MM.1S (cell line): ENCODE data around the gene PTPRN2.

ENCODE experiments used
- DNase-seq: peaks from one replicate; pipeline ENCODE4 v3.0.0-alpha.2; 2015
- H2AFZ ChIP-seq: fragments of 300-600 bp; sonication (generic); 2 replicates; pipeline ENCODE4 v1.6.0; 2016; ENCODE audit warnings: antibody characterized with exemption, low read length
- H3F3A ChIP-seq: fragments of 300-600 bp; sonication (generic); 2 replicates; pipeline ENCODE4 v1.6.1; 2016; ENCODE audit warnings: mild to moderate bottlenecking, antibody characterized with exemption, low read length, moderate library complexity, mixed read lengths; ENCODE audit not compliant: insufficient read depth
- H3K27ac ChIP-seq: fragments of 300-600 bp; sonication (generic); 2 replicates; pipeline ENCODE4 v1.5.1; 2016; ENCODE audit warnings: mild to moderate bottlenecking, low read length
- H3K27me3 ChIP-seq: fragments of 300-600 bp; sonication (generic); replicated peaks from 2 replicates; pipeline ENCODE4 v1.6.0; 2016; ENCODE audit warnings: low read length; ENCODE audit not compliant: insufficient read depth
- H3K36me3 ChIP-seq: fragments of 300-600 bp; sonication (generic); replicated peaks from 2 replicates; pipeline ENCODE4 v1.6.1; 2016; ENCODE audit warnings: mild to moderate bottlenecking, low read length, mixed read lengths; ENCODE audit not compliant: insufficient read depth
- H3K4me1 ChIP-seq: fragments of 300-600 bp; sonication (generic); 2 replicates; pipeline ENCODE4 v1.6.1; 2016; ENCODE audit warnings: low read length, mixed read lengths
- H3K4me2 ChIP-seq: fragments of 300-600 bp; sonication (generic); 2 replicates; pipeline ENCODE4 v1.6.0; 2016; ENCODE audit warnings: low read depth, low read length
- H3K4me3 ChIP-seq: fragments of 300-600 bp; sonication (generic); 2 replicates; pipeline ENCODE4 v1.5.1; 2016; ENCODE audit warnings: low read length, mixed read lengths
- H3K79me2 ChIP-seq: fragments of 300-600 bp; sonication (generic); 2 replicates; pipeline ENCODE4 v1.6.1; 2016; ENCODE audit warnings: mixed run types, low read length, mixed read lengths
- H3K9ac ChIP-seq: fragments of 300-600 bp; sonication (generic); 2 replicates; pipeline ENCODE4 v1.6.1; 2016; ENCODE audit warnings: low read length, mixed read lengths
- H3K9me2 ChIP-seq: fragments of 300-600 bp; sonication (generic); replicated peaks from 2 replicates; pipeline ENCODE4 v1.6.1; 2016; ENCODE audit warnings: mild to moderate bottlenecking, low read length, mixed read lengths; ENCODE audit not compliant: insufficient read depth
- H3K9me3 ChIP-seq: fragments of 300-600 bp; sonication (generic); replicated peaks from 2 replicates; pipeline ENCODE4 v1.6.1; 2016; ENCODE audit warnings: mild to moderate bottlenecking, low read length, mixed read lengths; ENCODE audit not compliant: insufficient read depth
- H4K20me1 ChIP-seq: fragments of 300-600 bp; sonication (generic); 2 replicates; pipeline ENCODE4 v1.6.1; 2016; ENCODE audit warnings: mild to moderate bottlenecking, low read length, moderate library complexity, mixed read lengths; ENCODE audit not compliant: insufficient read depth
- EZH2 ChIP-seq: fragments of 300-600 bp; sonication (generic); optimal IDR thresholded peaks from 2 replicates; pipeline ENCODE3; 2017; ENCODE audit warnings: low read depth, mild to moderate bottlenecking, antibody characterized with exemption, low read length, mixed read lengths
- EZH2phosphoT487 ChIP-seq: fragments of 300-600 bp; sonication (generic); IDR thresholded peaks from 2 replicates; pipeline ENCODE4 v1.6.1; 2018; ENCODE audit warnings: antibody characterized with exemption, low read length
- TF ChIP-seq, protein P1 (sequence below): fragments of 300-600 bp; sonication (generic); IDR thresholded peaks from 2 replicates; pipeline ENCODE4 v1.5.1; 2016; ENCODE audit warnings: antibody characterized with exemption, low read length, mixed read lengths

The PTPRN2 gene

GRCh38 chr7:158318511-158318913, 269.1 kb downstream of the PTPRN2 start:
- TF ChIP-seq EZH2 (no peak), EZH2phosphoT487 (no peak)
- TF ChIP-seq, protein P1, sequence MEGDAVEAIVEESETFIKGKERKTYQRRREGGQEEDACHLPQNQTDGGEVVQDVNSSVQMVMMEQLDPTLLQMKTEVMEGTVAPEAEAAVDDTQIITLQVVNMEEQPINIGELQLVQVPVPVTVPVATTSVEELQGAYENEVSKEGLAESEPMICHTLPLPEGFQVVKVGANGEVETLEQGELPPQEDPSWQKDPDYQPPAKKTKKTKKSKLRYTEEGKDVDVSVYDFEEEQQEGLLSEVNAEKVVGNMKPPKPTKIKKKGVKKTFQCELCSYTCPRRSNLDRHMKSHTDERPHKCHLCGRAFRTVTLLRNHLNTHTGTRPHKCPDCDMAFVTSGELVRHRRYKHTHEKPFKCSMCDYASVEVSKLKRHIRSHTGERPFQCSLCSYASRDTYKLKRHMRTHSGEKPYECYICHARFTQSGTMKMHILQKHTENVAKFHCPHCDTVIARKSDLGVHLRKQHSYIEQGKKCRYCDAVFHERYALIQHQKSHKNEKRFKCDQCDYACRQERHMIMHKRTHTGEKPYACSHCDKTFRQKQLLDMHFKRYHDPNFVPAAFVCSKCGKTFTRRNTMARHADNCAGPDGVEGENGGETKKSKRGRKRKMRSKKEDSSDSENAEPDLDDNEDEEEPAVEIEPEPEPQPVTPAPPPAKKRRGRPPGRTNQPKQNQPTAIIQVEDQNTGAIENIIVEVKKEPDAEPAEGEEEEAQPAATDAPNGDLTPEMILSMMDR, result no peak
- H3K36me3 ChIP-seq, result no peaks in the 10 kb centered on the region
- no peaks in the 10 kb centered on the region for H3K9me3 ChIP-seq
- peaks cover 66% of the 10 kb centered on the region for H3K27me3 ChIP-seq
- H2AFZ ChIP-seq, result no peak overlapping the region
- H3K4me1 ChIP-seq, result no peaks in the 10 kb centered on the region
- no peak for DNase-seq
- H4K20me1 ChIP-seq, result no peaks in the 10 kb centered on the region
- no peaks in the 10 kb centered on the region for H3K79me2 ChIP-seq
- H3K9me2 ChIP-seq, result no peaks in the 10 kb centered on the region
- H3K4me2 ChIP-seq, result no peak overlapping the region
- H3K9ac ChIP-seq, result no peak overlapping the region
- H3K27ac ChIP-seq, result no peak overlapping the region
- H3F3A ChIP-seq, result no peaks in the 10 kb centered on the region
- no peak overlapping the region for H3K4me3 ChIP-seq

- H3K9me3 ChIP-seq, result no peaks in the 10 kb centered on the region
- no peak overlapping the region for H3K9ac ChIP-seq
- TF ChIP-seq EZH2phosphoT487 (no peak), EZH2 (no peak)
- TF ChIP-seq, protein P1, result no peak
- no peaks in the 10 kb centered on the region for H4K20me1 ChIP-seq
- H3K79me2 ChIP-seq, result no peaks in the 10 kb centered on the region
- H3K4me2 ChIP-seq, result no peak overlapping the region
- H3K4me1 ChIP-seq, result no peaks in the 10 kb centered on the region
- H3K9me2 ChIP-seq, result no peaks in the 10 kb centered on the region
- H2AFZ ChIP-seq, result no peak overlapping the region
- no peaks in the 10 kb centered on the region for H3F3A ChIP-seq
- DNase-seq, result no peak
- no peaks in the 10 kb centered on the region for H3K36me3 ChIP-seq
- no peak overlapping the region for H3K4me3 ChIP-seq
- peaks cover 58% of the 10 kb centered on the region for H3K27me3 ChIP-seq
- no peak overlapping the region for H3K27ac ChIP-seq
These were observed 270.1 kb downstream of the PTPRN2 start for GRCh38 chr7:158317238-158318205.

DNA sequence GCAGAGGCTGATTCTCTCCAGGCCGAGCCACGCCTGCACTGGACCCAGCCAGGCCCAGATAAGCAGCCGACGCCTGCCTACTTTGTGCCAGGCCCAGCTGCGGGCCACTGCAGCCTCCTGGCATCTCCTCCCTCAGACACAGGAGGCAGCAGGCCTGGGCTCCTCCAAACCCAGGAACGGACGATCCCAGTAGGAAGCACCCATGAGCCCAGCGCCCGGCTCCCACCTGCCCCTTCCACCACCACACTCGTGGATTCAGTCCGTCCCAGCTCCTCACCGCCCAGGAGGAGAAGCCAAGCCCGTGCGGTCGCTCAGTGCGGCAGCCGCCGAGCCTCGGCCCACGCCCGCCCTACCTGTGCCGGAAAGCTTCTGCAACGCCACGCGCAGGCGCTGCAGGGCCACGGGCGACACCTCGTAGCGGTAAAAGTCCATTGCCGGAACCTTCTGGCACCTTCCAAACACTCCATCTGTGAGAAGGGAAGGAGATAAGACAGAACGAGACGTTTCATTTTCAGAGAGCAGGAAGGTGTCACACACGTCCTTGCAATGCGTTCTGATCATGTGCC, 271.1 kb downstream of the PTPRN2 start:
- no peaks in the 10 kb centered on the region for H3K79me2 ChIP-seq
- no peak overlapping the region for H3K4me2 ChIP-seq
- H3K9ac ChIP-seq, result no peak overlapping the region
- H3K27me3 ChIP-seq, result peaks cover 51% of the 10 kb centered on the region
- H3K36me3 ChIP-seq, result no peaks in the 10 kb centered on the region
- H4K20me1 ChIP-seq, result no peaks in the 10 kb centered on the region
- H3K4me1 ChIP-seq, result no peaks in the 10 kb centered on the region
- H3K9me3 ChIP-seq, result no peaks in the 10 kb centered on the region
- no peak overlapping the region for H2AFZ ChIP-seq
- no peak overlapping the region for H3K4me3 ChIP-seq
- H3K27ac ChIP-seq, result no peak overlapping the region
- H3K9me2 ChIP-seq, result no peaks in the 10 kb centered on the region
- DNase-seq, result no peak
- no peaks in the 10 kb centered on the region for H3F3A ChIP-seq
- TF ChIP-seq EZH2phosphoT487 (no peak), EZH2 (no peak)
- TF ChIP-seq, protein P1, result no peak
